Endothelial cell of hepatic sinusoid (primary cell): ENCODE measurements around the gene GGT6.

Experiments used
- in situ Hi-C: cut with HindIII; loops from 2 replicates; pipeline ENCODE4 v1.10.0; 2017; ENCODE audit warnings: low sequenced_read_pairs

GGT6 gene

GRCh38 chr17:4529533-4530152 is 30.7 kb downstream of the GGT6 start:
- in situ Hi-C loops = no loop called here

DNA sequence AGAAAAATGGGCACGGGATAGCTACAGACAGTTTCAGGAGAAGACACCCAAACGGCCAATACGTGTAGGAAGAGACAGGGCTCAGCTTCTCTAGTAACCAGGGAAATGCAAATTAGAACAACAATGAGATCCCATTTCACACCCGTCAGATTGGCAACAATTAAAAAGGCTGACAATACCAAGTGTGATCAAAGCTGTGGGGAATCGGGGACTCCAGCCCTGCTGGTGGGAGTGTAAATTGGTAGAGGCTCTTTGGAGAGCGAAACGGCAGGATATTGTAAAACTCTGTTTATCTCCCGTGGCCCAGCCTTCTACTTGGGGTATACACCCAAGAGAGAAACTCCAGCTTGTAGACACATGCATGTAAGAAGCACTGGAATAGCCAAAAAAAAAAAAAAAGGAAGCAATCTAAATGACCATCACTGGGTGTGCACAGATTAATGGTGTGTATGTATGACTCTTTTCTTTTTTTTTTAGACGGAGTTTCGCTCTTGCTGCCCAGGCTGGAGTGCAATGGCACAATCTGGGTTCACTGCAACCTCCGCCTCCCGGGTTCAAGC is 32.7 kb downstream of the GGT6 start:
- in situ Hi-C loops = no loop called here

DNA sequence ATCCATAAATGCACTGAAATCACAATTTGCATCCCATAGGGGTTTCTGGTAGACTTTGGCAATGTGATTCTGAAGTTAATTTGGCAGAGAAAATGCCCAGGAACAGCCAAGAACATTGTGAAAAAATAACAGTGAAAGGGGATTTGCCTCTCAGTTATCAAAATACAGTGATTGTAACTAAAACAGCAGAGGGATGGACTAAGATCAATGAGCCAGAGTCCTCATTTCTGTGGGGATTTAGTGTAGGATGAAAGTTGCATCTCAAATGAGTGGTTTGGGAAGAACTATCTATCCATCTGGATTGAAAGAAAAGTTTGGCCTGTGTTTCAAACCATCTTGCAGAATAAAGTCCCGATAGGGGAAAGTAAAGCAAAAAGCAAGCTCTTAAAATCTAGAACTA is 33.2 kb downstream of the GGT6 start:
- in situ Hi-C loops = no loop called here

- in situ Hi-C loops = no loop called here
Observed at GRCh38 chr17:4525691-4526397, 34.5 kb downstream of the GGT6 start.

GRCh38 chr17:4523946-4524345 is 36.4 kb downstream of the GGT6 start:
- in situ Hi-C loops = no loop called here

- in situ Hi-C loops = no loop called here
Observed at GRCh38 chr17:4522661-4523060, 37.7 kb downstream of the GGT6 start.

GRCh38 chr17:4520894-4521600 is 39.3 kb downstream of the GGT6 start:
- in situ Hi-C loops = no loop called here

GRCh38 chr17:4520060-4520893 is 40.1 kb downstream of the GGT6 start:
- in situ Hi-C loops = no loop called here

DNA sequence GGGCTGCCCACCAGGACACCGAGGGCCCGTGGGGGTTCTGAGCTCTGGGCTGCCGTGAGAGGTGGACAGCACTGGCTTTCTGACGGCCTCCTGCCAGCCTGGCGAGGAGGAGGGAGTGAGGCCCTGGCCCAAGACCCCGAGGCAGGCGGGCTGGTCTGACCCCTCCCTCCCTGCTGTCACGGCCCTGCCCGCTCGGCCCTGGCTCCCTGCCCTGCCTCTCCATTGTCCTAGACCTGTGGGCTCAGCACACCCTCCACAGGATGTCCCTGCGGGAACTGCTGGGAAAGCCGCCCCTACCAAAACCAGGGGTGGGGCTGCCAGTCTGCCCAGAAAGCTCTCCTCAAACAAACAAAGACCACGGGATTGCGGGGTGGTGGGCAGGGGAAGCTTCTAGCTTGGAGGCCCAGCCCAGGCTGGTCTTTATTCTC is 41.0 kb downstream of the GGT6 start:
- in situ Hi-C loops = no loop called here

DNA sequence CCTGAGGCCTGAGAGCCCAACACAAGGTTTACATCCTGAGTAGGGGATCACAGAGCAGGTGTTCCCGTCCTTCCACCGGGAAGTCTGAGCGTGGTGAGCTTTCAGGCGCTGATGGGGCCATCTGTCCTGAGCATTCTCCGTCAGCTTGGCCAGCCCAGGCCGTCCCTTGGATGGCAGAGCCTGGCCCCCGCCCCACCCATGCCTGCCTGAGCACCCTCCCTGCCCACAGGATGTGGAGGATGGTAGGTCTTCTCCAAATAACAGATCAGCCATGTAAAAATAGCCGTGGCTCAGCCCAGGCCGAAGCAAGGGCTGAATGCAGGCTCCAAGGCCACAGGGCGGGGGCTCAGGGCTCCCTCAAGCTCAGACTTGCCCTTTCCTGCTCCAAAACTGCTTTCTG is 41.5 kb downstream of the GGT6 start:
- in situ Hi-C loops = no loop called here

- in situ Hi-C loops = no loop called here
Observed at GRCh38 chr17:4516735-4517134, 43.6 kb downstream of the GGT6 start.

- in situ Hi-C loops = no loop called here
Observed at GRCh38 chr17:4515501-4515900, 44.9 kb downstream of the GGT6 start.

DNA sequence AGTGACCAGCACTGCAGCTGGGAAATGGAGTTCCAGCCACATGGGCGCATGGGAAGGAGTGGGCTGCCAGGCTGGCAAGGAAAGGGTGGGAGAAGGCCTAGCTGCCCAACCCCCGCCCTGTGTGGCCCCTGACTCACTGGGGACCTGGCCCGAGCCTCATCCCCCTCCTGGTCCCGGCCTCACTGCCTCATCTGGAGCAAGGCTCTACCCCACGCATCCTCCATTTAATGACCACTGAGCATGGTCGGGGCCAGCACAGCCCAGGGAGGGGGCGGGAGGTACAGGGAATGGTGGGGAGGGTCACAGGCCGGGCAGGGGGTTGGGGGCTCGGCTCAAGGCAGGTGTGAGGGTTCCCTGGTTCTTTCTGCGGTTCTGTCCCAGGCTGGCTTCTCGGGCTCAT is 45.6 kb downstream of the GGT6 start:
- in situ Hi-C loops = no loop called here

GRCh38 chr17:4514206-4514605 is 46.2 kb downstream of the GGT6 start:
- in situ Hi-C loops = no loop called here

- in situ Hi-C loops = no loop called here
Observed at GRCh38 chr17:4513113-4514032, 47.0 kb downstream of the GGT6 start.

DNA sequence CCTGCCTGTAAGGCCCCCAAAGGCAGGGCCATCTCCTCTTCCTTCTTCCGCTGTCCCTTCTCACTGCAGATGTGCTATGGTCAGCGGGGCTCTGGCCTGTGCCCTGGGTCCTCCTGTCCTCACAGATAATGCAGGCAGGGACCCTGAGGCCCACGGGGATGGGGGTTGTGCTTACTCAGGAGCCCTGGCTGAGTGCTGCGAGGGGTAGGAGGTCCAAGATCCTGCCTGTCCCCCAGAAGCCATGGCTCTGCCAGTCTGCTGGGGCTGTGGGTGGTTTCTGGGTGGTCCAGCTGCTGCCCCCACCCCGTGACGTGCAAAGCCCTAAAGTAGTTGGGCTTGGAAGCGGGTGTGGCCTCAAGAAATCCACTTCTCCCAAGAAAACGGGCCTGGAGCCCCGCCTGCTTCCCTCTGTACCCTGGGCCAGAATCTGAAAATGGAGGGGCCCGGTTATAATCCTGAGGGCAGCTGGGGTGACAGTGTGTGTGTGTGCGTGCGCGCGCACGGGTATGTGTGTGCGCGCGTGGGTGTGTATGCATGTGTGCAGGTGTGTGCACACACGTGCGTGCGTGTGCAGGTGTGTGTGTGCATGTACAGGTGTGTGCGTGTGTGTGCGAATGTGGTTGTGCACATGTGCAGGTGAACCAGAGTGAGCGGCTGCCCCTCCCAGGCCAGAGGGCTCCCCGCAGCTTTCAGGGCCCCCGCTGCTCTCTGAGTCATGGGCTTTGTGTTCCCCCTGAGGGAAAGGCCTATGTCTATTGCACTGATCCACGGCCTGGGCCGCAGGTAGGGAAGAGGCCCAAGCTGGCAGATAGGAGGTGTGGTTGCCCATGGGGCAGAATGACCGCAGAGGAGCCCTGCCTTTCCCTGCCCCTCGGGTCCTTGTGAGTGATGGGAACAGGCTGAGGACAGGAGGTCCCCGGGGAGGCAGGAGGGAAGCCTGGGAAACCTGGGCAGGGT is 47.9 kb downstream of the GGT6 start:
- in situ Hi-C loops = no loop called here

GRCh38 chr17:4511199-4511932 is 49.0 kb downstream of the GGT6 start:
- in situ Hi-C loops = no loop called here

GRCh38 chr17:4510618-4510941 is 49.8 kb downstream of the GGT6 start:
- in situ Hi-C loops = no loop called here
